K562 (cell line): Measurements from ENCODE around the gene SH3BP5. TPM values are rescaled to one million over a fixed set of nuclear protein-coding genes. Genes with fewer than 3 reads are reported as not detected.
A peak's percentile ranks its signal among the peaks of the same experiment; 100 is the strongest.

Source experiments
- ATAC-seq: fragments of 200-7000 bp; cut with Tn5 transposase; 3 replicates; pipeline ENCODE4 v1.9.1; 2020; ENCODE audit warnings: moderate library complexity
- BruUV-seq: library from RNA; stranded (reverse); fragments of 400-500 nt; replicated peaks from 2 replicates; lab custom pipeline; 2021; lab: Mats Ljungman, UMichigan
- CTCF ChIA-PET: fragments of 300-600 bp; formaldehyde crosslinking; extraction: SDS; loops from one replicate; lab custom pipeline; 2021; ENCODE audit warnings: low intra/inter-chr PET ratio; lab: Yijun Ruan, JAX
- POLR2A ChIA-PET: fragments of 300-600, 350-650 bp; sonication (Branson Sonifier 250); formaldehyde crosslinking; extraction: SDS; loops from one replicate; lab custom pipeline; 2021; ENCODE audit warnings: antibody characterized with exemption, inconsistent platforms; lab: Yijun Ruan, JAX
- DNase-seq, 4 experiments: peaks; one replicate each; pipeline versions ENCODE4 v3.0.0 to v3.0.0-alpha.2; 2011 to 2018; ENCODE audit warnings: low spot score in 3 of 4, mixed read lengths in 3 of 4; ENCODE audit errors: extremely low read depth in 1 of 4
- FAIRE-seq: peaks from 2 replicates; lab custom pipeline; 2011; peaks lifted over from hg19 to GRCh38; lab: Jason Lieb, UNC
- H2AFZ ChIP-seq: 2 replicates; pipeline ENCODE4 v1.6.0; 2011; ENCODE audit warnings: low read depth, low read length, control low read depth, inconsistent platforms
- H3K27ac ChIP-seq: fragments of 200-600 bp; 3 replicates; pipeline ENCODE4 v1.8.0; 2011; ENCODE audit warnings: low read depth, mild to moderate bottlenecking, control low read depth, inconsistent platforms, low read length, moderate library complexity, mixed read lengths; ENCODE audit errors: extremely low read depth
- H3K27me3 ChIP-seq, 2 experiments: fragments of 300-600 bp in 1 of 2; 2 replicates in 1 of 2; 3 replicates in 1 of 2; pipeline versions ENCODE4 v1.6.0 to v1.8.0; 2011; ENCODE audit warnings: inconsistent platforms in 2 of 2, low read length in 2 of 2, mild to moderate bottlenecking in 1 of 2, mixed read lengths in 1 of 2, moderate library complexity in 1 of 2; ENCODE audit not compliant: control insufficient read depth in 2 of 2, insufficient read depth in 2 of 2
- H3K36me3 ChIP-seq: fragments of 300-600 bp; 3 replicates; pipeline ENCODE4 v1.8.0; 2011; ENCODE audit warnings: mild to moderate bottlenecking, low read length, inconsistent platforms; ENCODE audit not compliant: control insufficient read depth, insufficient read depth
- H3K4me1 ChIP-seq, 2 experiments: fragments of 200-600 bp in 1 of 2; replicated peaks in 1 of 2; 2 replicates in 1 of 2; 3 replicates in 1 of 2; pipeline versions ENCODE4 v1.5.1 to v1.8.0; 2011; ENCODE audit warnings: inconsistent platforms in 2 of 2, low read length in 2 of 2, mild to moderate bottlenecking in 1 of 2, mixed read lengths in 1 of 2, moderate library complexity in 1 of 2; ENCODE audit not compliant: control insufficient read depth in 2 of 2, insufficient read depth in 2 of 2
- H3K4me2 ChIP-seq: 2 replicates; pipeline ENCODE4 v1.6.1; 2011; ENCODE audit warnings: low read length, control low read depth, inconsistent platforms, mixed read lengths; ENCODE audit not compliant: insufficient read depth
- H3K4me3 ChIP-seq: fragments of 200-600 bp; sonication (generic), shearing (Covaris generic); 2 replicates; pipeline ENCODE4 v1.5.1; 2016; ENCODE audit warnings: control low read depth, inconsistent platforms
- H3K79me2 ChIP-seq: fragments of 200-600 bp; 3 replicates; pipeline ENCODE4 v1.8.0; 2011; ENCODE audit warnings: low read length, inconsistent platforms; ENCODE audit not compliant: control insufficient read depth, insufficient read depth
- H3K9ac ChIP-seq, 2 experiments: 2 replicates each; pipeline versions ENCODE4 v1.6.0 to v1.6.1; 2011; ENCODE audit warnings: low read depth in 2 of 2, low read length in 2 of 2, control low read depth in 1 of 2, inconsistent platforms in 1 of 2, mild to moderate bottlenecking in 1 of 2, mixed read lengths in 1 of 2; ENCODE audit not compliant: insufficient read depth in 1 of 2
- H3K9me1 ChIP-seq: one replicate; pipeline ENCODE4 v1.6.0; 2011; ENCODE audit warnings: inconsistent platforms, mild to moderate bottlenecking, low read length, moderate library complexity; ENCODE audit not compliant: control insufficient read depth, insufficient read depth
- H3K9me3 ChIP-seq: replicated peaks from 2 replicates; pipeline ENCODE4 v1.5.1; 2011; ENCODE audit warnings: low read depth, low read length, inconsistent platforms; ENCODE audit not compliant: control insufficient read depth, insufficient read depth
- H4K20me1 ChIP-seq: replicated peaks from 2 replicates; pipeline ENCODE4 v1.6.1; 2011; ENCODE audit warnings: low read length, inconsistent platforms, mixed read lengths; ENCODE audit not compliant: control insufficient read depth, insufficient read depth
- CTCF ChIP-seq, 3 experiments: IDR thresholded peaks in 2 of 3; conservative IDR thresholded peaks in 1 of 3; 2 replicates each; pipeline ENCODE4 v1.5.1; 2011 to 2012; ENCODE audit warnings: low read length in 3 of 3, mild to moderate bottlenecking in 3 of 3, control low read depth in 2 of 3, improper control_type of control experiment in 1 of 3, inconsistent platforms in 1 of 3, low read depth in 1 of 3, mixed read lengths in 1 of 3, moderate library complexity in 1 of 3; ENCODE audit not compliant: insufficient read depth in 2 of 3
- SPI1 ChIP-seq: IDR thresholded peaks from 2 replicates; pipeline ENCODE4 v1.6.1; 2011; ENCODE audit warnings: low read depth, low read length, control low read depth, borderline replicate concordance
- ZZZ3 ChIP-seq: fragments of 450-650 bp; IDR thresholded peaks from 2 replicates; pipeline ENCODE4 v1.6.1; 2016; ENCODE audit warnings: antibody characterized with exemption, mild to moderate bottlenecking, moderate library complexity
- WGBS: fragments of 100-300 bp; shearing (Covaris generic); methylation state at CpG from one replicate; pipeline ENCODE4 v1.1.6; 2016; ENCODE audit warnings: low coverage, mixed read lengths; ENCODE audit not compliant: insufficient coverage; ENCODE audit errors: missing lambda C conversion rate; 5-methylcytosine and 5-hydroxymethylcytosine counted together
- in situ Hi-C: fragments of 300-500 bp; cut with MboI; formaldehyde crosslinking; loops from 4 replicates; pipeline ENCODE4 v1.15.0; 2018; ENCODE audit warnings: inconsistent platforms, mixed read lengths
- intact Hi-C: fragments of 100-400 bp; cut with micrococcal nuclease; formaldehyde crosslinking; loops from 2 replicates; pipeline ENCODE4 v1.14.2; 2022
- polyA plus RNA-seq, 8 experiments: library from polyadenylated mRNA; depleted of rRNA in 4 of 8; stranded (reverse) in 5 of 8; unstranded in 3 of 8; fragments of >200 nt; fragmentation: Nextera tagmentation in 2 of 8; fragmentation: Illumina TruSeq in 1 of 8; extraction: Ambion mirVana in 2 of 8; extraction: Trizol in 1 of 8; gene quantifications; 2 replicates each; pipeline versions ENCODE4 v1.2.1 to v1.2.3, GENCODE V29; 2011 to 2014; ENCODE audit warnings: inconsistent platforms in 1 of 8, missing spikeins in 1 of 8
- total RNA-seq, 7 experiments: library from RNA; depleted of rRNA in 6 of 7; stranded (reverse); fragments of >200 nt in 6 of 7; fragmentation: Illumina TruSeq in 2 of 7; extraction: Trizol in 2 of 7; gene quantifications; 2 replicates each; pipeline versions ENCODE4 v1.2.1 to v1.2.3, GENCODE V29; 2011 to 2021; ENCODE audit warnings: low replicate concordance in 1 of 7

Gene SH3BP5
- total and polyA plus RNA-seq, 9 of the 15 experiments (the other 6 are each of a cell fraction or from before 2014, with no cell fraction given), result 2.9 to 29.0 (median 14.9) TPM

- no peak for ATAC-seq
- TF ChIP-seq ZZZ3, result no peak
- TF ChIP-seq CTCF (IDR thresholded peaks at IDR 0.05 in 2 of 3, conservative IDR thresholded peaks at IDR 0.05 in 1 of 3; ENCODE audit: insufficient read depth in 2 of 3, low read depth in 1 of 3, low read length in 3 of 3), result no peak
- peak; percentile 96 for TF ChIP-seq SPI1
- H3K79me2 ChIP-seq, result peaks cover 3% of the 10 kb centered on the region; the same call in 1 of the 3 replicates
- BruUV-seq, result no TSS peak
- no peaks in the 10 kb centered on the region for H3K9me3 ChIP-seq
- H3K9ac ChIP-seq, result no peak overlapping the region
- H2AFZ ChIP-seq, result no peak overlapping the region
- CTCF ChIA-PET, result no interaction called here
- intact Hi-C loops (no loop called here), in situ Hi-C loops (no loop called here)
- H3K4me1 ChIP-seq, result peaks cover 23 to 52% of the 10 kb centered on the region in 2 experiments
- DNase-seq, result no peak
- H3K4me3 ChIP-seq, result no peak overlapping the region
- H3K27ac ChIP-seq, result no peak overlapping the region
- no peaks in the 10 kb centered on the region for H3K9me1 ChIP-seq
- no peak for FAIRE-seq
- POLR2A ChIA-PET, result interaction anchor here (0.6 to 4.3 kb wide), 3 partner anchors 10 to 35 kb away, joined by 3 to 21 read pairs (median 4); no protein-coding TSS in a partner anchor
- no peaks in the 10 kb centered on the region for H3K27me3 ChIP-seq
- no peak overlapping the region for H3K4me2 ChIP-seq
- WGBS, result 57% methylated on average over 3 of the region's 3 CpGs
- H3K36me3 ChIP-seq, result no peaks in the 10 kb centered on the region; the same call in 1 of the 3 replicates
- H4K20me1 ChIP-seq, result no peaks in the 10 kb centered on the region
Measured at GRCh38 chr3:15290736-15291135, 41.6 kb downstream of the SH3BP5 start.
